K562 (cell line): ENCODE measurements around the gene FBN3. TPM values are rescaled to one million over a fixed set of nuclear protein-coding genes. Genes with fewer than 3 reads are reported as not detected.
A peak's percentile ranks its signal among the peaks of the same experiment; 100 is the strongest.

ENCODE experiments used
- CEBPB ChIP-seq: fragments of 450-650 bp; IDR thresholded peaks from 2 replicates; pipeline ENCODE4 v1.6.1; 2016; ENCODE audit warnings: missing genetic modification characterization, missing compliant biosample characterization
- CREB3 ChIP-seq: fragments of 450-650 bp; conservative IDR thresholded peaks from 2 replicates; pipeline ENCODE4 v1.6.1; 2016; ENCODE audit warnings: missing genetic modification characterization, low read depth, mild to moderate bottlenecking, missing compliant biosample characterization, moderate library complexity
- FOXJ3 ChIP-seq: sonication (generic); formaldehyde crosslinking; IDR thresholded peaks from 2 replicates; pipeline ENCODE4 v1.4.0; 2020; ENCODE audit warnings: mild to moderate bottlenecking, missing genetic modification reagents
- IRF2 ChIP-seq: sonication (generic); formaldehyde crosslinking; IDR thresholded peaks from 2 replicates; pipeline ENCODE4 v1.8.1; 2022; ENCODE audit warnings: mild to moderate bottlenecking, missing genetic modification reagents
- MCM5 ChIP-seq: fragments of 450-650 bp; IDR thresholded peaks from 2 replicates; pipeline ENCODE4 v1.6.1; 2016; ENCODE audit warnings: low read depth
- NEUROD1 ChIP-seq: fragments of 150-350 bp; IDR thresholded peaks from 2 replicates; pipeline ENCODE4 v1.6.1; 2014; ENCODE audit warnings: borderline replicate concordance, low read length, low read depth; ENCODE audit not compliant: partially characterized antibody
- NKRF ChIP-seq: fragments of 450-650 bp; IDR thresholded peaks from 2 replicates; pipeline ENCODE4 v1.6.1; 2016; ENCODE audit warnings: borderline replicate concordance
- RBM15 ChIP-seq: fragments of 200-400 bp; formaldehyde crosslinking; IDR thresholded peaks from 2 replicates; pipeline ENCODE4 v1.6.1; 2018; ENCODE audit warnings: mild to moderate bottlenecking, low read length, moderate library complexity; ENCODE audit not compliant: insufficient read depth
- RFX7 ChIP-seq: fragments of 250-450 bp; sonication (Bioruptor Pico); IDR thresholded peaks from 2 replicates; pipeline ENCODE4 v1.5.1; 2021; ENCODE audit warnings: mild to moderate bottlenecking
- RREB1 ChIP-seq: fragments of 250-450 bp; sonication (Bioruptor Pico); IDR thresholded peaks from 2 replicates; pipeline ENCODE4 v1.4.0; 2020
- SNIP1 ChIP-seq: fragments of 450-650 bp; IDR thresholded peaks from 2 replicates; pipeline ENCODE4 v1.7.1; 2017; ENCODE audit warnings: low read depth, mild to moderate bottlenecking
- ZNF133 ChIP-seq: fragments of 250-450 bp; sonication (Bioruptor Pico); IDR thresholded peaks from 2 replicates; pipeline ENCODE4 v1.4.0; 2020; ENCODE audit warnings: mild to moderate bottlenecking
- ZNF212 ChIP-seq: fragments of 450-650 bp; formaldehyde crosslinking; IDR thresholded peaks from 2 replicates; pipeline ENCODE4 v1.4.0; 2020; ENCODE audit warnings: mild to moderate bottlenecking
- ZNF780A ChIP-seq: fragments of 250-450 bp; sonication (Bioruptor Pico); IDR thresholded peaks from 2 replicates; pipeline ENCODE4 v1.5.0; 2021; ENCODE audit warnings: mild to moderate bottlenecking
- polyA plus RNA-seq, 8 experiments: library from polyadenylated mRNA; depleted of rRNA in 4 of 8; stranded (reverse) in 5 of 8; unstranded in 3 of 8; fragments of >200 nt; fragmentation: Nextera tagmentation in 2 of 8; fragmentation: Illumina TruSeq in 1 of 8; extraction: Ambion mirVana in 2 of 8; extraction: Trizol in 1 of 8; gene quantifications; 2 replicates each; pipeline versions ENCODE4 v1.2.1 to v1.2.3, GENCODE V29; 2011 to 2014; ENCODE audit warnings: inconsistent platforms in 1 of 8, missing spikeins in 1 of 8
- total RNA-seq, 7 experiments: library from RNA; depleted of rRNA in 6 of 7; stranded (reverse); fragments of >200 nt in 6 of 7; fragmentation: Illumina TruSeq in 2 of 7; extraction: Trizol in 2 of 7; gene quantifications; 2 replicates each; pipeline versions ENCODE4 v1.2.1 to v1.2.3, GENCODE V29; 2011 to 2021; ENCODE audit warnings: low replicate concordance in 1 of 7
- TF ChIP-seq, protein P1 (sequence below), 2 experiments: fragments of 250-450 bp in 1 of 2; fragments of 450-650 bp in 1 of 2; sonication (Bioruptor Pico) in 1 of 2; IDR thresholded peaks; 2 replicates each; pipeline versions ENCODE4 v1.6.1 to v1.8.0; 2016 to 2021; ENCODE audit warnings: mild to moderate bottlenecking in 2 of 2, moderate library complexity in 2 of 2, missing compliant biosample characterization in 1 of 2, missing genetic modification characterization in 1 of 2
- TF ChIP-seq, protein P2 (sequence below), 3 experiments: fragments of 200-800 bp in 1 of 3; sonication (Bioruptor generic) in 1 of 3; sonication (generic) in 1 of 3; formaldehyde crosslinking in 1 of 3; IDR thresholded peaks; 2 replicates each; pipeline versions ENCODE4 v1.6.1 to v1.8.0; 2016 to 2022; ENCODE audit warnings: mild to moderate bottlenecking in 2 of 3, missing compliant biosample characterization in 2 of 3, missing genetic modification characterization in 2 of 3, missing genetic modification reagents in 1 of 3

The FBN3 gene
- total and polyA plus RNA-seq, 9 of the 15 experiments (the other 6 are each of a cell fraction or from before 2014, with no cell fraction given), result under 0.01 to 0.29 (median 0.01) TPM; not detected in 4

DNA sequence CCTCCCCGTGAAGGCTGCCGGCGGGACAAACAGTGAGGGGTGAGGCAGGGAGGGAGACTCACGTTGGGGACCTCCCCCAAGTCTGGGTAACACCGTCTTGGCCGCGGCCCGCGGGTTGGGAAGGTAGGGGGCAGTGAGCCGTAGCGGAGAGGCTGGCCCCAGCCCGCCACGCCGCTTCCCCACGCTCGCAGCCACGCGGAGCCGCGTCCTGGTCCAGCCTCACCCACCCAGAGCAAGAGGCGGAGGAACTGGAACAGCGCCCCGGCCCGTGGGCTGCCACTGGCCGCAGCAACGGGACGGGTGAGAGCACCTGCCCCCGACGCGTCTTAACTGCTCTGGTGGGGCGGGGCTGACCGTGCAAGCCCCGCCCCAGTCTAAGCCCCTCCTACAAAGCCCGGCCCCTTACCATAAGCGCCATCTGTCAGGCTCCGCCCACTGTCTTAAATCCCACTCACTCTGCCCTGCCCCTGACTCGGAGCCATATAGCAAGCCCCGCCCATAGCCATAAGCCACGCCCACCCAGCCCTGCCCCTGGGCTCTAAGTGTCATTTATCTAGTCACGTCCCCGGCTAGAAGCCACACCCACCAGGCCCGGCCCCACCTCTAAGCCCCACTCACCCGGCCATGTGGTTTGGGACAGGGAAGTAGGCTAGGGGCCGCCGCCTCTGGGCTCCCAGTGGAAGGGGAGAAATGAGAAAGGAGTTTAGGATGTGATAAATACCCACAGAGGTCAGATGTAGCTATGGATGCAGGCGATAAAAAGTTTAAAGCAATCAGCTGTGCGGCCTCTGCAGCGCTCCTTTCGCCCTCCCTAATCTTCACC is 98.9 kb downstream of the FBN3 start (continued):
- TF ChIP-seq RREB1 (CRISPR knock-in tag), result no peak
- TF ChIP-seq ZNF780A (CRISPR knock-in tag), result no peak
- TF ChIP-seq CEBPB (tag), result no peak
- peak; percentile 70; the same call in 1 of the 2 replicates for TF ChIP-seq NKRF
- TF ChIP-seq RBM15, result no peak
- no peak for TF ChIP-seq IRF2
- TF ChIP-seq ZNF212, result no peak
- TF ChIP-seq, protein P1, sequence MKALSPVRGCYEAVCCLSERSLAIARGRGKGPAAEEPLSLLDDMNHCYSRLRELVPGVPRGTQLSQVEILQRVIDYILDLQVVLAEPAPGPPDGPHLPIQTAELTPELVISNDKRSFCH (CRISPR knock-in tag; IDR thresholded peaks at IDR 0.05), result no peak
- TF ChIP-seq, protein P1 (tag; IDR thresholded peaks at IDR 0.05), result 0 out of 2 replicates have a peak, but pooled peaks have one; percentile 53
- no peak for TF ChIP-seq NEUROD1
- TF ChIP-seq ZNF133 (CRISPR knock-in tag), result no peak
- no peak; the same call in 1 of the 2 replicates for TF ChIP-seq CREB3 (tag)
- no peak for TF ChIP-seq MCM5
- TF ChIP-seq SNIP1, result no peak
- no peak for TF ChIP-seq RFX7 (CRISPR knock-in tag)
- TF ChIP-seq FOXJ3 (CRISPR knock-in tag), result no peak
- TF ChIP-seq, protein P2, sequence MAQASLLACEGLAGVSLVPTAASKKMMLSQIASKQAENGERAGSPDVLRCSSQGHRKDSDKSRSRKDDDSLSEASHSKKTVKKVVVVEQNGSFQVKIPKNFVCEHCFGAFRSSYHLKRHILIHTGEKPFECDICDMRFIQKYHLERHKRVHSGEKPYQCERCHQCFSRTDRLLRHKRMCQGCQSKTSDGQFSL (CRISPR knock-in tag; IDR thresholded peaks at IDR 0.05), result peak; percentile 47; the same call in 1 of the 2 replicates
- TF ChIP-seq, protein P2 (tag; IDR thresholded peaks at IDR 0.05), result no peak
